HepG2 (cell line): ENCODE data around the gene ATG4B. TPM values are rescaled to one million over a fixed set of nuclear protein-coding genes. Genes with fewer than 3 reads are reported as not detected.

Experiments used
- HIVEP1 ChIP-seq: sonication (generic); formaldehyde crosslinking; IDR thresholded peaks from 2 replicates; pipeline ENCODE4 v1.4.0; 2020; ENCODE audit warnings: mild to moderate bottlenecking, missing genetic modification reagents
- JUN ChIP-seq: sonication (generic); formaldehyde crosslinking; IDR thresholded peaks from 2 replicates; pipeline ENCODE4 v1.4.0; 2020; ENCODE audit warnings: mild to moderate bottlenecking, missing genetic modification reagents
- NFE2 ChIP-seq: sonication (generic); formaldehyde crosslinking; IDR thresholded peaks from 2 replicates; pipeline ENCODE4 v1.4.0; 2020; ENCODE audit warnings: missing genetic modification reagents
- REXO4 ChIP-seq: sonication (generic); formaldehyde crosslinking; IDR thresholded peaks from 2 replicates; pipeline ENCODE4 v1.8.0; 2022; ENCODE audit warnings: missing genetic modification reagents, mild to moderate bottlenecking, borderline replicate concordance
- RFXAP ChIP-seq: sonication (generic); formaldehyde crosslinking; IDR thresholded peaks from 2 replicates; pipeline ENCODE4 v1.4.0; 2020; ENCODE audit warnings: missing genetic modification reagents, borderline replicate concordance
- SOX5 ChIP-seq: IDR thresholded peaks from 2 replicates; pipeline ENCODE4 v1.6.1; 2016; ENCODE audit warnings: borderline replicate concordance
- SP4 ChIP-seq: sonication (generic); formaldehyde crosslinking; IDR thresholded peaks from 2 replicates; pipeline ENCODE4 v1.8.1; 2023; ENCODE audit warnings: mild to moderate bottlenecking, missing genetic modification reagents
- TGIF2 ChIP-seq: IDR thresholded peaks from 2 replicates; pipeline ENCODE4 v1.6.1; 2016; ENCODE audit warnings: control low read depth, missing compliant biosample characterization
- ZFAT ChIP-seq: sonication (generic); formaldehyde crosslinking; conservative IDR thresholded peaks from 2 replicates; pipeline ENCODE4 v1.8.1; 2023; ENCODE audit warnings: missing genetic modification reagents, inconsistent platforms
- ZFP36L2 ChIP-seq: sonication (generic); formaldehyde crosslinking; IDR thresholded peaks from 2 replicates; pipeline ENCODE4 v1.4.0; 2020; ENCODE audit warnings: missing genetic modification reagents
- ZNF24 ChIP-seq: fragments of 450-650 bp; IDR thresholded peaks from 2 replicates; pipeline ENCODE4 v1.6.1; 2017; ENCODE audit warnings: antibody characterized with exemption, mild to moderate bottlenecking
- ZNF430 ChIP-seq: sonication (generic); formaldehyde crosslinking; IDR thresholded peaks from 2 replicates; pipeline ENCODE4 v1.9.0; 2021; ENCODE audit warnings: mild to moderate bottlenecking, missing genetic modification reagents
- ZNF615 ChIP-seq: sonication (generic); formaldehyde crosslinking; IDR thresholded peaks from 2 replicates; pipeline ENCODE4 v1.5.0; 2020; ENCODE audit warnings: mild to moderate bottlenecking, missing genetic modification reagents, borderline replicate concordance
- polyA plus RNA-seq, 8 experiments: library from polyadenylated mRNA; depleted of rRNA in 3 of 8; stranded (reverse) in 7 of 8; unstranded in 1 of 8; fragments of >200 nt; fragmentation: Illumina TruSeq in 4 of 8; extraction: Trizol in 4 of 8; gene quantifications; 2 replicates each; pipeline versions ENCODE4 v1.2.1 to v1.2.3, GENCODE V29; 2011 to 2016; ENCODE audit warnings: low read depth in 4 of 8, missing spikeins in 1 of 8, mixed read lengths in 1 of 8; ENCODE audit not compliant: insufficient read depth in 1 of 8
- total RNA-seq, 5 experiments: library from RNA; depleted of rRNA; stranded (reverse); fragments of >200 nt; fragmentation: Illumina TruSeq; extraction: Trizol; gene quantifications; 2 replicates each; pipeline ENCODE4 v1.2.3, GENCODE V29; 2016; ENCODE audit warnings: low read depth in 1 of 5
- TF ChIP-seq, protein P1 (sequence below): sonication (generic); formaldehyde crosslinking; IDR thresholded peaks from 2 replicates; pipeline ENCODE4 v1.4.0; 2020; ENCODE audit warnings: missing genetic modification reagents
- TF ChIP-seq, protein P2 (sequence below): fragments of 450-650 bp; IDR thresholded peaks from 2 replicates; pipeline ENCODE4 v1.6.1; 2017; ENCODE audit warnings: mild to moderate bottlenecking
- TF ChIP-seq, protein P3 (sequence below): sonication (generic); formaldehyde crosslinking; IDR thresholded peaks from 2 replicates; pipeline ENCODE4 v1.4.0; 2020; ENCODE audit warnings: low read depth, mild to moderate bottlenecking, missing genetic modification reagents
- TF ChIP-seq, protein P4 (sequence below): IDR thresholded peaks from 2 replicates; pipeline ENCODE4 v1.6.1; 2016; ENCODE audit warnings: mild to moderate bottlenecking, missing biosample characterization, missing genetic modification reagents
- TF ChIP-seq, protein P5 (sequence below): sonication (generic); formaldehyde crosslinking; IDR thresholded peaks from 2 replicates; pipeline ENCODE4 v1.5.0; 2020; ENCODE audit warnings: mild to moderate bottlenecking, missing genetic modification reagents, borderline replicate concordance
- TF ChIP-seq, protein P6 (sequence below): sonication (generic); formaldehyde crosslinking; IDR thresholded peaks from 2 replicates; pipeline ENCODE4 v1.8.0; 2022; ENCODE audit warnings: mild to moderate bottlenecking, missing genetic modification reagents, borderline replicate concordance

The ATG4B gene
- total and polyA plus RNA-seq, 2 of the 13 experiments (the other 11 are each of a cell fraction or from before 2014, with no cell fraction given), result 95.5 to 239 TPM

- TF ChIP-seq REXO4 (no peak), SP4 (peak; percentile 51; the same call in 1 of the 2 replicates), NFE2 (CRISPR knock-in tag) (no peak), ZNF24 (no peak), JUN (CRISPR knock-in tag) (peak; percentile 58; the same call in 1 of the 2 replicates), HIVEP1 (CRISPR knock-in tag) (no peak), ZNF430 (CRISPR knock-in tag) (peak; percentile 48; the same call in 1 of the 2 replicates), RFXAP (no peak), ZFP36L2 (no peak), SOX5 (CRISPR knock-in tag) (peak; percentile 47; the same call in 1 of the 2 replicates), ZNF615 (CRISPR knock-in tag) (no peak), TGIF2 (CRISPR knock-in tag) (no peak), ZFAT (CRISPR knock-in tag) (no peak)
- TF ChIP-seq, protein P1, sequence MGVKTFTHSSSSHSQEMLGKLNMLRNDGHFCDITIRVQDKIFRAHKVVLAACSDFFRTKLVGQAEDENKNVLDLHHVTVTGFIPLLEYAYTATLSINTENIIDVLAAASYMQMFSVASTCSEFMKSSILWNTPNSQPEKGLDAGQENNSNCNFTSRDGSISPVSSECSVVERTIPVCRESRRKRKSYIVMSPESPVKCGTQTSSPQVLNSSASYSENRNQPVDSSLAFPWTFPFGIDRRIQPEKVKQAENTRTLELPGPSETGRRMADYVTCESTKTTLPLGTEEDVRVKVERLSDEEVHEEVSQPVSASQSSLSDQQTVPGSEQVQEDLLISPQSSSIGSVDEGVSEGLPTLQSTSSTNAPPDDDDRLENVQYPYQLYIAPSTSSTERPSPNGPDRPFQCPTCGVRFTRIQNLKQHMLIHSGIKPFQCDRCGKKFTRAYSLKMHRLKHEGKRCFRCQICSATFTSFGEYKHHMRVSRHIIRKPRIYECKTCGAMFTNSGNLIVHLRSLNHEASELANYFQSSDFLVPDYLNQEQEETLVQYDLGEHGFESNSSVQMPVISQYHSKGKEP (CRISPR knock-in tag), result no peak
- TF ChIP-seq, protein P2, sequence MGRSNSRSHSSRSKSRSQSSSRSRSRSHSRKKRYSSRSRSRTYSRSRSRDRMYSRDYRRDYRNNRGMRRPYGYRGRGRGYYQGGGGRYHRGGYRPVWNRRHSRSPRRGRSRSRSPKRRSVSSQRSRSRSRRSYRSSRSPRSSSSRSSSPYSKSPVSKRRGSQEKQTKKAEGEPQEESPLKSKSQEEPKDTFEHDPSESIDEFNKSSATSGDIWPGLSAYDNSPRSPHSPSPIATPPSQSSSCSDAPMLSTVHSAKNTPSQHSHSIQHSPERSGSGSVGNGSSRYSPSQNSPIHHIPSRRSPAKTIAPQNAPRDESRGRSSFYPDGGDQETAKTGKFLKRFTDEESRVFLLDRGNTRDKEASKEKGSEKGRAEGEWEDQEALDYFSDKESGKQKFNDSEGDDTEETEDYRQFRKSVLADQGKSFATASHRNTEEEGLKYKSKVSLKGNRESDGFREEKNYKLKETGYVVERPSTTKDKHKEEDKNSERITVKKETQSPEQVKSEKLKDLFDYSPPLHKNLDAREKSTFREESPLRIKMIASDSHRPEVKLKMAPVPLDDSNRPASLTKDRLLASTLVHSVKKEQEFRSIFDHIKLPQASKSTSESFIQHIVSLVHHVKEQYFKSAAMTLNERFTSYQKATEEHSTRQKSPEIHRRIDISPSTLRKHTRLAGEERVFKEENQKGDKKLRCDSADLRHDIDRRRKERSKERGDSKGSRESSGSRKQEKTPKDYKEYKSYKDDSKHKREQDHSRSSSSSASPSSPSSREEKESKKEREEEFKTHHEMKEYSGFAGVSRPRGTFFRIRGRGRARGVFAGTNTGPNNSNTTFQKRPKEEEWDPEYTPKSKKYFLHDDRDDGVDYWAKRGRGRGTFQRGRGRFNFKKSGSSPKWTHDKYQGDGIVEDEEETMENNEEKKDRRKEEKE, result no peak
- TF ChIP-seq, protein P3, sequence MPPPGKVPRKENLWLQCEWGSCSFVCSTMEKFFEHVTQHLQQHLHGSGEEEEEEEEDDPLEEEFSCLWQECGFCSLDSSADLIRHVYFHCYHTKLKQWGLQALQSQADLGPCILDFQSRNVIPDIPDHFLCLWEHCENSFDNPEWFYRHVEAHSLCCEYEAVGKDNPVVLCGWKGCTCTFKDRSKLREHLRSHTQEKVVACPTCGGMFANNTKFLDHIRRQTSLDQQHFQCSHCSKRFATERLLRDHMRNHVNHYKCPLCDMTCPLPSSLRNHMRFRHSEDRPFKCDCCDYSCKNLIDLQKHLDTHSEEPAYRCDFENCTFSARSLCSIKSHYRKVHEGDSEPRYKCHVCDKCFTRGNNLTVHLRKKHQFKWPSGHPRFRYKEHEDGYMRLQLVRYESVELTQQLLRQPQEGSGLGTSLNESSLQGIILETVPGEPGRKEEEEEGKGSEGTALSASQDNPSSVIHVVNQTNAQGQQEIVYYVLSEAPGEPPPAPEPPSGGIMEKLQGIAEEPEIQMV (CRISPR knock-in tag), result no peak
- TF ChIP-seq, protein P4, sequence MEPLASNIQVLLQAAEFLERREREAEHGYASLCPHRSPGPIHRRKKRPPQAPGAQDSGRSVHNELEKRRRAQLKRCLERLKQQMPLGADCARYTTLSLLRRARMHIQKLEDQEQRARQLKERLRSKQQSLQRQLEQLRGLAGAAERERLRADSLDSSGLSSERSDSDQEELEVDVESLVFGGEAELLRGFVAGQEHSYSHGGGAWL (CRISPR knock-in tag), result no peak
- TF ChIP-seq, protein P5, sequence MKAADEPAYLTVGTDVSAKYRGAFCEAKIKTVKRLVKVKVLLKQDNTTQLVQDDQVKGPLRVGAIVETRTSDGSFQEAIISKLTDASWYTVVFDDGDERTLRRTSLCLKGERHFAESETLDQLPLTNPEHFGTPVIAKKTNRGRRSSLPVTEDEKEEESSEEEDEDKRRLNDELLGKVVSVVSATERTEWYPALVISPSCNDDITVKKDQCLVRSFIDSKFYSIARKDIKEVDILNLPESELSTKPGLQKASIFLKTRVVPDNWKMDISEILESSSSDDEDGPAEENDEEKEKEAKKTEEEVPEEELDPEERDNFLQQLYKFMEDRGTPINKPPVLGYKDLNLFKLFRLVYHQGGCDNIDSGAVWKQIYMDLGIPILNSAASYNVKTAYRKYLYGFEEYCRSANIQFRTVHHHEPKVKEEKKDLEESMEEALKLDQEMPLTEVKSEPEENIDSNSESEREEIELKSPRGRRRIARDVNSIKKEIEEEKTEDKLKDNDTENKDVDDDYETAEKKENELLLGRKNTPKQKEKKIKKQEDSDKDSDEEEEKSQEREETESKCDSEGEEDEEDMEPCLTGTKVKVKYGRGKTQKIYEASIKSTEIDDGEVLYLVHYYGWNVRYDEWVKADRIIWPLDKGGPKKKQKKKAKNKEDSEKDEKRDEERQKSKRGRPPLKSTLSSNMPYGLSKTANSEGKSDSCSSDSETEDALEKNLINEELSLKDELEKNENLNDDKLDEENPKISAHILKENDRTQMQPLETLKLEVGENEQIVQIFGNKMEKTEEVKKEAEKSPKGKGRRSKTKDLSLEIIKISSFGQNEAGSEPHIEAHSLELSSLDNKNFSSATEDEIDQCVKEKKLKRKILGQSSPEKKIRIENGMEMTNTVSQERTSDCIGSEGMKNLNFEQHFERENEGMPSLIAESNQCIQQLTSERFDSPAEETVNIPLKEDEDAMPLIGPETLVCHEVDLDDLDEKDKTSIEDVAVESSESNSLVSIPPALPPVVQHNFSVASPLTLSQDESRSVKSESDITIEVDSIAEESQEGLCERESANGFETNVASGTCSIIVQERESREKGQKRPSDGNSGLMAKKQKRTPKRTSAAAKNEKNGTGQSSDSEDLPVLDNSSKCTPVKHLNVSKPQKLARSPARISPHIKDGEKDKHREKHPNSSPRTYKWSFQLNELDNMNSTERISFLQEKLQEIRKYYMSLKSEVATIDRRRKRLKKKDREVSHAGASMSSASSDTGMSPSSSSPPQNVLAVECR (CRISPR knock-in tag), result peak; percentile 62; the same call in 1 of the 2 replicates
- TF ChIP-seq, protein P6, sequence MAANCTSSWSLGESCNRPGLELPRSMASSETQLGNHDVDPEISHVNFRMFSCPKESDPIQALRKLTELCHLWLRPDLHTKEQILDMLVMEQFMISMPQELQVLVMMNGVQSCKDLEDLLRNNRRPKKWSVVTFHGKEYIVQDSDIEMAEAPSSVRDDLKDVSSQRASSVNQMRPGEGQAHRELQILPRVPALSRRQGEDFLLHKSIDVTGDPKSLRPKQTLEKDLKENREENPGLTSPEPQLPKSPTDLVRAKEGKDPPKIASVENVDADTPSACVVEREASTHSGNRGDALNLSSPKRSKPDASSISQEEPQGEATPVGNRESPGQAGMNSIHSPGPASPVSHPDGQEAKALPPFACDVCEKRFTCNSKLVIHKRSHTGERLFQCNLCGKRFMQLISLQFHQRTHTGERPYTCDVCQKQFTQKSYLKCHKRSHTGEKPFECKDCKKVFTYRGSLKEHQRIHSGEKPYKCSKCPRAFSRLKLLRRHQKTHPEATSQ, result no peak
These were observed 4.1 kb downstream of the ATG4B start (continued) for GRCh38 chr2:241641631-241642030.
